PC-9 (cell line): ENCODE results near the gene IKZF3. TPM values are rescaled to one million over a fixed set of nuclear protein-coding genes. Genes with fewer than 3 reads are reported as not detected.
"Not testable (repeated sequence)": the region's sequence is repeated elsewhere in the genome, so short reads cannot be mapped to it uniquely, and the experiment has no call there.

ENCODE experiments used
- BruUV-seq: library from RNA; stranded (reverse); fragments of 400-500 nt; replicated peaks from 2 replicates; lab custom pipeline; 2021; lab: Mats Ljungman, UMichigan
- CTCF ChIA-PET: fragments of 300-600 bp; sonication (Branson Sonifier 250); formaldehyde crosslinking; loops from one replicate; lab custom pipeline; 2022; ENCODE audit warnings: antibody characterized with exemption; lab: Charles Lee
- POLR2A ChIA-PET: fragments of 300-600 bp; sonication (Branson Sonifier 250); formaldehyde crosslinking; loops from one replicate; lab custom pipeline; 2022; ENCODE audit warnings: antibody characterized with exemption; ENCODE audit not compliant: unreplicated experiment; lab: Charles Lee
- DNase-seq, 2 experiments: peaks; one replicate each; pipeline versions ENCODE4 v3.0.0 to v3.0.0-alpha.2; 2015 to 2022; ENCODE audit warnings: mixed read lengths in 1 of 2
- H2AFZ ChIP-seq: fragments of 200-600 bp; sonication (generic); 2 replicates; pipeline ENCODE4 v1.8.1; 2017; ENCODE audit warnings: antibody characterized with exemption
- H3F3A ChIP-seq: fragments of 200-600 bp; sonication (generic); 2 replicates; pipeline ENCODE4 v1.8.1; 2017; ENCODE audit warnings: antibody characterized with exemption, mild to moderate bottlenecking, low read depth; ENCODE audit not compliant: insufficient read depth
- H3K27ac ChIP-seq: fragments of 200-600 bp; sonication (generic); 2 replicates; pipeline ENCODE4 v1.6.1; 2016; ENCODE audit warnings: mixed run types
- H3K27me3 ChIP-seq: fragments of 200-600 bp; sonication (generic); 2 replicates; pipeline ENCODE4 v1.6.1; 2016; ENCODE audit warnings: low read depth, mixed run types; ENCODE audit not compliant: insufficient read depth
- H3K36me3 ChIP-seq: fragments of 200-600 bp; sonication (generic); 2 replicates; pipeline ENCODE4 v1.6.1; 2016; ENCODE audit warnings: low read depth, mixed run types
- H3K4me1 ChIP-seq: fragments of 200-600 bp; sonication (generic); replicated peaks from 2 replicates; pipeline ENCODE4 v1.6.1; 2016; ENCODE audit warnings: mixed run types; ENCODE audit not compliant: insufficient read depth
- H3K4me2 ChIP-seq: fragments of 200-600 bp; sonication (generic); 2 replicates; pipeline ENCODE4 v1.6.1; 2017; ENCODE audit warnings: mixed run types
- H3K4me3 ChIP-seq: fragments of 200-600 bp; sonication (generic); 2 replicates; pipeline ENCODE4 v1.6.1; 2016; ENCODE audit warnings: mixed run types
- H3K79me2 ChIP-seq: fragments of 200-600 bp; sonication (generic); 2 replicates; pipeline ENCODE4 v1.6.1; 2017; ENCODE audit warnings: low read depth, mixed run types
- H3K9me2 ChIP-seq: fragments of 200-600 bp; sonication (generic); 2 replicates; pipeline ENCODE4 v1.8.1; 2017; ENCODE audit warnings: mild to moderate bottlenecking; ENCODE audit not compliant: insufficient read depth
- H3K9me3 ChIP-seq: fragments of 200-600 bp; sonication (generic); 2 replicates; pipeline ENCODE4 v1.8.1; 2016; ENCODE audit warnings: low read depth; ENCODE audit not compliant: insufficient read depth
- H4K20me1 ChIP-seq: fragments of 200-600 bp; sonication (generic); 2 replicates; pipeline ENCODE4 v1.8.1; 2017; ENCODE audit not compliant: insufficient read depth
- EZH2 ChIP-seq: fragments of 200-600 bp; sonication (generic); IDR thresholded peaks from 2 replicates; pipeline ENCODE4 v1.8.0; 2017; ENCODE audit warnings: antibody characterized with exemption, low read depth
- intact Hi-C: fragments of 100-400 bp; cut with micrococcal nuclease; formaldehyde crosslinking; loops from one replicate; pipeline ENCODE4 v1.10.0; 2022; ENCODE audit not compliant: unreplicated experiment
- total RNA-seq: library from RNA; stranded (reverse); gene quantifications from 2 replicates; pipeline ENCODE4 v1.2.3, GENCODE V29; 2021
- TF ChIP-seq, protein P1 (sequence below): fragments of 200-600 bp; sonication (generic); conservative IDR thresholded peaks from 2 replicates; pipeline ENCODE4 v1.6.1; 2017; ENCODE audit warnings: mixed run types, antibody characterized with exemption, mild to moderate bottlenecking, moderate library complexity

The IKZF3 gene
- total RNA-seq, 1 experiment from 2014 or later, result 0.04 TPM

DNA sequence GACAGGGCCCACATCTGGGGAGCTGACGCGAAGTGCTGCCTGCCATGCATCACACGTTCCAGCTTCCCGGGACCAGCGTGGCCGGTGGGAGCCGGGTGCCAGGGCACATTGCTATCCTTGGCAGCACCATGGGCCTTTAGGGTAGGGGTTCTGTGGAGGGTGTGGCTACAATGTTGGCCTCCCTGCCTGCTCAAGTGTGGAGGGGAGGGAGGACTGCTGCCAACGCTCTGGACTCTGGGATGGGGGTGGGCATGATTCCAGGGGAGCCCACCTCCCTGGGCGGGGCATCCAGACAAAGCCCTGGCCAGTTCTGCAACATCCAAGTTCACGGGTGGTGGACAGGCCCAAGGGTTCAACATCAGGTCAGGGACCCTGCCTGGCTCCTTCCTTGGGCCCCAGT, 112.5 kb downstream of the IKZF3 start:
- no peak overlapping the region for H2AFZ ChIP-seq
- H3K4me3 ChIP-seq, result no peak overlapping the region
- no peaks in the 10 kb centered on the region for H4K20me1 ChIP-seq
- intact Hi-C loops, result loop anchor here (5.0 to 10.0 kb wide), 4 partner anchors 44 to 204 kb away; partner anchors contain the start of genes LRRC3C and ORMDL3
- no TSS peak for BruUV-seq
- H3K4me1 ChIP-seq, result peaks cover 47% of the 10 kb centered on the region
- H3K79me2 ChIP-seq, result no peaks in the 10 kb centered on the region
- H3F3A ChIP-seq, result peaks cover 48% of the 10 kb centered on the region; the same call in 1 of the 2 replicates
- CTCF ChIA-PET, result interaction anchor here (0.6 to 2.7 kb wide), 3 partner anchors 22 to 130 kb away, joined by 4 to 11 read pairs (median 9); no protein-coding TSS in a partner anchor
- no peaks in the 10 kb centered on the region for H3K36me3 ChIP-seq
- TF ChIP-seq, protein P1, sequence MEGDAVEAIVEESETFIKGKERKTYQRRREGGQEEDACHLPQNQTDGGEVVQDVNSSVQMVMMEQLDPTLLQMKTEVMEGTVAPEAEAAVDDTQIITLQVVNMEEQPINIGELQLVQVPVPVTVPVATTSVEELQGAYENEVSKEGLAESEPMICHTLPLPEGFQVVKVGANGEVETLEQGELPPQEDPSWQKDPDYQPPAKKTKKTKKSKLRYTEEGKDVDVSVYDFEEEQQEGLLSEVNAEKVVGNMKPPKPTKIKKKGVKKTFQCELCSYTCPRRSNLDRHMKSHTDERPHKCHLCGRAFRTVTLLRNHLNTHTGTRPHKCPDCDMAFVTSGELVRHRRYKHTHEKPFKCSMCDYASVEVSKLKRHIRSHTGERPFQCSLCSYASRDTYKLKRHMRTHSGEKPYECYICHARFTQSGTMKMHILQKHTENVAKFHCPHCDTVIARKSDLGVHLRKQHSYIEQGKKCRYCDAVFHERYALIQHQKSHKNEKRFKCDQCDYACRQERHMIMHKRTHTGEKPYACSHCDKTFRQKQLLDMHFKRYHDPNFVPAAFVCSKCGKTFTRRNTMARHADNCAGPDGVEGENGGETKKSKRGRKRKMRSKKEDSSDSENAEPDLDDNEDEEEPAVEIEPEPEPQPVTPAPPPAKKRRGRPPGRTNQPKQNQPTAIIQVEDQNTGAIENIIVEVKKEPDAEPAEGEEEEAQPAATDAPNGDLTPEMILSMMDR, result no peak
- TF ChIP-seq EZH2, result no peak
- no peak overlapping the region for H3K4me2 ChIP-seq
- H3K27ac ChIP-seq, result no peak overlapping the region
- no peaks in the 10 kb centered on the region for H3K9me2 ChIP-seq
- no peaks in the 10 kb centered on the region for H3K9me3 ChIP-seq
- no peaks in the 10 kb centered on the region for H3K27me3 ChIP-seq
- no peak for DNase-seq
- POLR2A ChIA-PET, result interaction anchor here (0.7 kb wide), 1 partner anchor 86 kb away, joined by 26 read pairs; the partner anchor contains the start of gene TCAP

DNA sequence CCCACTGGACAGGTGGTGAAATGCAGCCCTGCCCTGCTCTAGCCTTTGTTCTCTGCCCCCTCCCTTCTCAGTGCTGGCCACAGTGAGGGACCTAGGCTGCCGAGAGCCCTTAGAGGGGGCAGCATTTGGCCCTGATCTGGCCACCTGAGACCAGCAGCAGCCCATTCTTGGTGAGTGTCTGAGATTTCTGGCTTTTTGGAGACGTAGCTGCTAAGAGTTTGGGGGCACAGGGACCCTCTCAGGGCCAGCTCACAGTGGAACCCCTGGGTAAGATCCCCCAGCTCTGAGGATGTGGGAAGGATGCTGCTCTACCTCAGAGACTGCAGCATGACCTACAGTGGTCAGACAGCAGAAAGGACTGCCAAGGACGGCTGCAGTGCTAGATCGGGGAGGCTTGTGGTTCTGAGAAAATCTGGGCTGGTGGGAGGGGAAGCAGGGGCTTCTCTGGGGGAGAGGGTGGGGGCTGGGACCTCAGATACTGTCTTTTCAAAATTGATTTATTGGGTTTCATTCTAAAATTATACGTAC, 113.0 kb downstream of the IKZF3 start:
- BruUV-seq, result no TSS peak
- no peaks in the 10 kb centered on the region for H3K9me3 ChIP-seq
- peaks cover 3% of the 10 kb centered on the region; the same call in 1 of the 2 replicates for H3K36me3 ChIP-seq
- peaks cover 50% of the 10 kb centered on the region; the same call in 1 of the 2 replicates for H3F3A ChIP-seq
- H3K4me1 ChIP-seq, result peaks cover 47% of the 10 kb centered on the region
- H3K9me2 ChIP-seq, result no peaks in the 10 kb centered on the region
- intact Hi-C loops, result loop anchor here (5.0 to 10.0 kb wide), 4 partner anchors 44 to 204 kb away; partner anchors contain the start of genes LRRC3C and ORMDL3
- H3K4me3 ChIP-seq, result no peak overlapping the region
- no peak overlapping the region for H3K27ac ChIP-seq
- H4K20me1 ChIP-seq, result no peaks in the 10 kb centered on the region
- no peak for TF ChIP-seq EZH2
- TF ChIP-seq, protein P1, result no peak
- CTCF ChIA-PET, result interaction anchor here (0.7 kb wide), 1 partner anchor 12 kb away, joined by 5 read pairs; no protein-coding TSS in a partner anchor
- no peak overlapping the region for H2AFZ ChIP-seq
- POLR2A ChIA-PET, result no interaction called here
- H3K79me2 ChIP-seq, result no peaks in the 10 kb centered on the region
- 0 out of 2 replicates have a peak overlapping the region, but pooled peaks have one; percentile 33 for H3K4me2 ChIP-seq
- H3K27me3 ChIP-seq, result no peaks in the 10 kb centered on the region
- DNase-seq, result peak in 1 of 2 experiments; percentile 10

DNA sequence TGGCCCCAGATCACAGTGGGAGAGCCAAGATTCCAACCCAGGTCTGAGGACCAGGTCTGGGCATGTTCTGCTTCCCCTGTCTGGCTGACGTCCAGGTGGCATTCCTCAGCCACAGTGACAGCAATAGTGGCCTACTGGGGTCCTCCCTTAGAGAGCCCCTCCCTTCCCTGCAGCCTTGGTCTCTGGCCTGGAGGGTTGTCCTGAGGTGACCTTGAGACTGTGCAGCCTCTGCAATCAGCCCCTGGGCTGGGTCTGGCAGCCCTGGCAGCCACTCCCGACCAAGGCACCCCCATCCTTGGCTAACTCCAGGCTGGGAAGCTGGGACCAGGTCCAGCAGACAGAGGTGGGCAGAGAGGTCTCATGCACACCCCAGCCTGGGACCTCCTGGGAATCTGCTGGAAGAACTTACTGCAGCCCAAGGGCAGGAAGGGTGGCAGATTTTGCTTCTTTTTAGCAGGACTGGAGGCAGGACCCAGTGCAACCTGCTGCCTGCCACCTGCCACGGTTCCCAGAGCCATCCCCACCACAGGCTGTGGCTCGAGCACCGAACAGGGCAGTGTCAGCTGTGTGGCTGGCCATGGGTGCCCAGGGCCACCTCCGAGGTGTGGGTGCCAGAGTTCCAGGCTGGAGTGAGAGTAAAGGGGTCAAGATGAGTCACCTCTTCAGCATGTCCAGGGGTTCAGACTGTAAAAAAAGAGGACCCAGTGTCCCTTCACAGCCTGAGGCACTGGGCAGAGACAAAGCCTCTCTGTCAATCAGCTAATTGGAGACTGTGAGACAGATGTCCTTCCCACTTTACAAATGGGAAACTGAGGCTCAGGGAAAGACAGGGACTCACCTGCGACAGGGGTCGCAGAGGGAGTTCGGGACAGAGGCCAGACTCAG, 113.7 kb downstream of the IKZF3 start:
- Histone ChIP-seq H3K27ac (no peak overlapping the region), H2AFZ (no peak overlapping the region), H3K36me3 (peaks cover 4% of the 10 kb centered on the region; the same call in 1 of the 2 replicates), H3K4me2 (peak overlapping the region; percentile 33; the same call in 1 of the 2 replicates), H4K20me1 (no peaks in the 10 kb centered on the region), H3K79me2 (no peaks in the 10 kb centered on the region), H3K4me3 (no peak overlapping the region), H3K27me3 (no peaks in the 10 kb centered on the region), H3F3A (peaks cover 49% of the 10 kb centered on the region; the same call in 1 of the 2 replicates), H3K9me3 (no peaks in the 10 kb centered on the region), H3K9me2 (no peaks in the 10 kb centered on the region), H3K4me1 (peaks cover 46% of the 10 kb centered on the region)
- no TSS peak for BruUV-seq
- peak; percentile 39 to 79 for DNase-seq
- CTCF ChIA-PET, result interaction anchor here (0.7 kb wide), 1 partner anchor 12 kb away, joined by 5 read pairs; no protein-coding TSS in a partner anchor
- TF ChIP-seq, protein P1, result no peak
- no peak for TF ChIP-seq EZH2
- intact Hi-C loops, result loop anchor here (1.0 to 10.0 kb wide), 6 partner anchors 10 to 204 kb away; partner anchors contain the start of genes LRRC3C, MIEN1 and ORMDL3
- POLR2A ChIA-PET, result no interaction called here

DNA sequence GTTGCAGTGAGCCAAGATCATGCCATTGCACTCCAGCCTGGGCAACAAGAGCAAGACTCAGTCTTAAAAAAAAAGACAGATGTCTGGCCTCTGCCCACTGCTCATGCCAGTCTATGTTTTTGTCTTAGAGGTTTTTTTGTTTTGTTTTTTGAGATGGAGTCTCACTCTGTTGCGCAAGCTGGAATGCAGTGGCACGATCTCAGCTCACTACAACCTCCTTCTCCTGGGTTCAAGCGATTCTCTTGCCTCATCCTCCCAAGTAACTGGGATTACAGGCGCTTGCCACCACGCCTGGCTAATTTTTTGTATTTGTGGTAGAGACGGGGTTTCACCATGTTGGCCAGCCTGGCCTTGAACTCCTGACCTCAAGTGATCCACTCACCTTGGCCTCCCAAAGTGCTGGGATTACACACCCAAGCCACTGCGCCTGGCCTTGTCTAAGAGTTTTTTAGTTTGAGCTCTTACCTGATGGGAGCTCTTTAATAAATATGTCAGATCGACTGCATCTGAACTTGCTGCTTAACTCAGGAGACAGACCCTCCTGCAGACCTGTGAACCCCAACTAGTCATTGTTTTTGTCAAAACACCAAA, 115.6 kb downstream of the IKZF3 start:
- H3K27ac ChIP-seq, H3K9me2 ChIP-seq, H4K20me1 ChIP-seq, intact Hi-C loops, H3K9me3 ChIP-seq, DNase-seq, BruUV-seq, H3K36me3 ChIP-seq, H3K79me2 ChIP-seq, H2AFZ ChIP-seq, H3K27me3 ChIP-seq, CTCF ChIA-PET, H3K4me3 ChIP-seq, H3K4me2 ChIP-seq: not testable (repeated sequence)
- peaks cover 43% of the 10 kb centered on the region; the same call in 1 of the 2 replicates for H3F3A ChIP-seq
- H3K4me1 ChIP-seq, result peaks cover 39% of the 10 kb centered on the region
- POLR2A ChIA-PET, result interaction anchor here (0.8 kb wide), 1 partner anchor 8 kb away, joined by 4 read pairs; no protein-coding TSS in a partner anchor
